PC-3 (cell line): ENCODE data around the gene NMNAT2. TPM values are rescaled to one million over a fixed set of nuclear protein-coding genes. Genes with fewer than 3 reads are reported as not detected.

ENCODE experiments used
- ATAC-seq: fragments of 200-7000 bp; cut with Tn5 transposase; 2 replicates; pipeline ENCODE4 v1.9.1; 2020; ENCODE audit warnings: mild to moderate bottlenecking, moderate library complexity
- BruUV-seq: library from RNA; stranded (reverse); fragments of 400-500 nt; replicated peaks from 2 replicates; lab custom pipeline; 2021; lab: Mats Ljungman, UMichigan
- CTCF ChIA-PET: fragments of 300-600 bp; sonication (Branson Sonifier 250); formaldehyde crosslinking; loops from one replicate; lab custom pipeline; 2022; ENCODE audit warnings: antibody characterized with exemption; lab: Charles Lee
- POLR2A ChIA-PET: fragments of 300-600 bp; sonication (Branson Sonifier 250); formaldehyde crosslinking; loops from one replicate; lab custom pipeline; 2022; ENCODE audit warnings: antibody characterized with exemption; ENCODE audit not compliant: unreplicated experiment; lab: Charles Lee
- DNase-seq: peaks from one replicate; pipeline ENCODE4 v3.0.0-alpha.2; 2015
- H2AFZ ChIP-seq: fragments of 300-600 bp; sonication (generic); 2 replicates; pipeline ENCODE4 v1.6.0; 2016; ENCODE audit warnings: antibody characterized with exemption, low read length
- H3F3A ChIP-seq: fragments of 300-600 bp; sonication (generic); one replicate; pipeline ENCODE4 v1.6.0; 2017; ENCODE audit warnings: antibody characterized with exemption, low read length, control low read depth, mild to moderate bottlenecking; ENCODE audit not compliant: unreplicated experiment
- H3K27ac ChIP-seq: fragments of 300-600 bp; sonication (generic); 2 replicates; pipeline ENCODE4 v1.5.1; 2016; ENCODE audit warnings: mild to moderate bottlenecking, low read length
- H3K27me3 ChIP-seq: fragments of 300-600 bp; sonication (generic); 2 replicates; pipeline ENCODE4 v1.6.1; 2016; ENCODE audit warnings: low read length, mixed read lengths
- H3K36me3 ChIP-seq: fragments of 300-600 bp; sonication (generic); 2 replicates; pipeline ENCODE4 v1.6.1; 2016; ENCODE audit warnings: low read depth, mixed run types, low read length, mixed read lengths
- H3K4me1 ChIP-seq: fragments of 300-600 bp; sonication (generic); 2 replicates; pipeline ENCODE4 v1.5.1; 2016; ENCODE audit warnings: low read length; ENCODE audit not compliant: insufficient read depth
- H3K4me2 ChIP-seq: fragments of 300-600 bp; sonication (generic); 2 replicates; pipeline ENCODE4 v1.6.0; 2016; ENCODE audit warnings: low read length
- H3K4me3 ChIP-seq: fragments of 300-600 bp; sonication (generic); 2 replicates; pipeline ENCODE4 v1.5.1; 2016; ENCODE audit warnings: mild to moderate bottlenecking, low read length, mixed read lengths
- H3K79me2 ChIP-seq: fragments of 300-600 bp; sonication (generic); 2 replicates; pipeline ENCODE4 v1.6.1; 2017; ENCODE audit warnings: low read length, mixed read lengths
- H3K9ac ChIP-seq: fragments of 300-600 bp; sonication (generic); 2 replicates; pipeline ENCODE4 v1.6.0; 2016; ENCODE audit warnings: mild to moderate bottlenecking, low read length
- H3K9me2 ChIP-seq: fragments of 300-600 bp; sonication (generic); replicated peaks from 2 replicates; pipeline ENCODE4 v1.6.1; 2016; ENCODE audit warnings: mixed run types, low read length, mixed read lengths
- H3K9me3 ChIP-seq: fragments of 300-600 bp; sonication (generic); 2 replicates; pipeline ENCODE4 v1.6.1; 2016; ENCODE audit warnings: low read length, mixed read lengths
- H4K20me1 ChIP-seq: fragments of 300-600 bp; sonication (generic); 2 replicates; pipeline ENCODE4 v1.6.1; 2016; ENCODE audit warnings: low read length, mixed read lengths
- CTCF ChIP-seq: fragments of 300-600 bp; sonication (generic); conservative IDR thresholded peaks from 2 replicates; pipeline ENCODE4 v1.5.1; 2017; ENCODE audit warnings: antibody characterized with exemption, low read depth, mild to moderate bottlenecking, low read length
- EZH2 ChIP-seq: fragments of 300-600 bp; sonication (generic); IDR thresholded peaks from one replicate; pipeline ENCODE4 v1.6.1; 2017; ENCODE audit warnings: antibody characterized with exemption, mild to moderate bottlenecking, low read length; ENCODE audit not compliant: unreplicated experiment
- EZH2phosphoT487 ChIP-seq: fragments of 300-600 bp; sonication (generic); IDR thresholded peaks from 2 replicates; pipeline ENCODE4 v1.6.1; 2018; ENCODE audit warnings: mild to moderate bottlenecking, antibody characterized with exemption, low read length, borderline replicate concordance
- intact Hi-C: fragments of 100-400 bp; cut with micrococcal nuclease; formaldehyde crosslinking; loops from 2 replicates; pipeline ENCODE4 v1.9.0; 2023
- total RNA-seq: library from RNA; depleted of rRNA; stranded (reverse); fragments of >200 nt; gene quantifications from 2 replicates; pipeline ENCODE4 v1.2.3, GENCODE V29; 2014

Gene NMNAT2
- total RNA-seq, 1 experiment from 2014 or later: 6.0 TPM

GRCh38 chr1:183370399-183371058, 47.7 kb downstream of the NMNAT2 start:
- no peak overlapping the region for H2AFZ ChIP-seq
- intact Hi-C loops: no loop called here
- H3K4me1 ChIP-seq: peaks cover 11% of the 10 kb centered on the region
- no peak overlapping the region for H3K27ac ChIP-seq
- no peaks in the 10 kb centered on the region for H3K79me2 ChIP-seq
- no peak overlapping the region for H3K4me2 ChIP-seq
- no peaks in the 10 kb centered on the region for H3K36me3 ChIP-seq
- H4K20me1 ChIP-seq: no peaks in the 10 kb centered on the region
- H3F3A ChIP-seq: no peaks in the 10 kb centered on the region
- H3K9ac ChIP-seq: no peak overlapping the region
- ATAC-seq (no peak), DNase-seq (peak; percentile 16)
- TF ChIP-seq CTCF (no peak), EZH2phosphoT487 (no peak)
- H3K4me3 ChIP-seq: no peak overlapping the region
- no peaks in the 10 kb centered on the region for H3K27me3 ChIP-seq
- POLR2A ChIA-PET: no interaction called here
- CTCF ChIA-PET: no interaction called here
- no peaks in the 10 kb centered on the region for H3K9me3 ChIP-seq
- no TSS peak for BruUV-seq
- no peaks in the 10 kb centered on the region for H3K9me2 ChIP-seq

- no peaks in the 10 kb centered on the region for H3K9me2 ChIP-seq
- no peak overlapping the region for H3K4me2 ChIP-seq
- no peak overlapping the region for H3K9ac ChIP-seq
- no peak for DNase-seq
- peaks cover 7% of the 10 kb centered on the region for H3K4me1 ChIP-seq
- ATAC-seq: no peak
- no peaks in the 10 kb centered on the region for H3K27me3 ChIP-seq
- no peaks in the 10 kb centered on the region for H4K20me1 ChIP-seq
- CTCF ChIA-PET: interaction anchor here (0.5 kb wide), 1 partner anchor 186 kb away, joined by 3 read pairs; no protein-coding TSS in a partner anchor
- H2AFZ ChIP-seq: no peak overlapping the region
- no peak overlapping the region for H3K27ac ChIP-seq
- no peak overlapping the region for H3K4me3 ChIP-seq
- no peaks in the 10 kb centered on the region for H3F3A ChIP-seq
- H3K79me2 ChIP-seq: no peaks in the 10 kb centered on the region
- POLR2A ChIA-PET: interaction anchor here (0.6 kb wide), 1 partner anchor 36 kb away, joined by 5 read pairs; no protein-coding TSS in a partner anchor
- no TSS peak for BruUV-seq
- intact Hi-C loops: no loop called here
- no peaks in the 10 kb centered on the region for H3K9me3 ChIP-seq
- H3K36me3 ChIP-seq: no peaks in the 10 kb centered on the region
- TF ChIP-seq EZH2: no peak
- no peak for TF ChIP-seq CTCF
- TF ChIP-seq EZH2phosphoT487: no peak
Observed at GRCh38 chr1:183368213-183369108, 49.7 kb downstream of the NMNAT2 start.
